ENCODE measurements around the gene TXNDC15.

TXNDC15 gene

DNA sequence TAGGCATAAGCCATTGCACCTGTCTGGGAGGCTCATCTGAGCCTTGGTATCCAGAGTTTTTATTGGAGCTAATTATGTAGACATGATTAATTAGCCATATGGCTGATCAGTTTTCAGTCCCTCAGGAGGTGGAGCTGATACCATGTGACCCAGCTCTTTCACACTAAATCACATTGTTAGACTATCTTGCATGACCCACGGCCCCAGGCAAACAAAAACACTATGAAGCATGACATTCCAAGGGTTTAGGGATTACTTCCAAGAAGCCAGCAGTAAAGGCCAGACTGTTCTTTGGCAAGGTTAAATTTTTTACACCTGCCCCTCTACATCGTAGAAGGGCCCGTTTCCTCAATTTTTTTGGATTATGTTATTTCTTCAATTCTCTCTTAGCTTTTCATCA lies 33.4 kb upstream of the TXNDC15 start:
- Histone ChIP-seq H2AFZ (ENCODE audit: low read depth, low read length) (no peak overlapping the region), H3K4me1 (ENCODE audit: low read length) (peaks cover 7% of the 10 kb centered on the region), H3K9me3 (ENCODE audit: insufficient read depth, low read length) (no peaks in the 10 kb centered on the region), H3K36me3 (replicated peaks; ENCODE audit: low read depth, low read length) (peaks cover 6% of the 10 kb centered on the region), H3K4me3 (ENCODE audit: low read length) (no peak overlapping the region), H3K79me2 (ENCODE audit: low read length) (peaks cover 5% of the 10 kb centered on the region; the same call in 1 of the 2 replicates), H3K27ac (ENCODE audit: low read length) (no peak overlapping the region), H3K27me3 (ENCODE audit: low read depth, low read length) (no peaks in the 10 kb centered on the region), H3K9ac (ENCODE audit: low read length) (no peak overlapping the region), H4K20me1 (ENCODE audit: insufficient read depth, low read length) (no peaks in the 10 kb centered on the region), H3K4me2 (ENCODE audit: low read length) (no peak overlapping the region)
- TF ChIP-seq EZH2phosphoT487 (IDR thresholded peaks at IDR 0.05; ENCODE audit: low read depth) (no peak), CTCF (IDR thresholded peaks at IDR 0.05; ENCODE audit: low read depth, low read length) (no peak)

GRCh38 chr5:134844252-134844651 lies 29.9 kb upstream of the TXNDC15 start:
- Histone ChIP-seq H2AFZ (ENCODE audit: low read depth, low read length) (no peak overlapping the region), H3K4me2 (ENCODE audit: low read length) (no peak overlapping the region), H3K36me3 (replicated peaks; ENCODE audit: low read depth, low read length) (peaks cover 4% of the 10 kb centered on the region), H3K4me1 (ENCODE audit: low read length) (peaks cover 12% of the 10 kb centered on the region), H3K9ac (ENCODE audit: low read length) (no peak overlapping the region), H3K79me2 (ENCODE audit: low read length) (peaks cover 37% of the 10 kb centered on the region), H3K27me3 (ENCODE audit: low read depth, low read length) (no peaks in the 10 kb centered on the region), H3K9me3 (ENCODE audit: insufficient read depth, low read length) (no peaks in the 10 kb centered on the region), H3K27ac (ENCODE audit: low read length) (no peak overlapping the region), H4K20me1 (ENCODE audit: insufficient read depth, low read length) (no peaks in the 10 kb centered on the region), H3K4me3 (ENCODE audit: low read length) (no peak overlapping the region)
- TF ChIP-seq CTCF (IDR thresholded peaks at IDR 0.05; ENCODE audit: low read depth, low read length) (no peak), EZH2phosphoT487 (IDR thresholded peaks at IDR 0.05; ENCODE audit: low read depth) (no peak)

- H3K4me2 ChIP-seq (ENCODE audit: low read length) = peak overlapping the region; percentile 80
- peaks cover 12% of the 10 kb centered on the region for H3K4me1 ChIP-seq (ENCODE audit: low read length)
- peak overlapping the region; percentile 76 for H3K27ac ChIP-seq (ENCODE audit: low read length)
- peak overlapping the region; percentile 78 for H3K9ac ChIP-seq (ENCODE audit: low read length)
- H3K36me3 ChIP-seq (replicated peaks; ENCODE audit: low read depth, low read length) = no peaks in the 10 kb centered on the region
- H3K27me3 ChIP-seq (ENCODE audit: low read depth, low read length) = no peaks in the 10 kb centered on the region
- H3K79me2 ChIP-seq (ENCODE audit: low read length) = peaks cover 49% of the 10 kb centered on the region
- peak overlapping the region; percentile 85 for H3K4me3 ChIP-seq (ENCODE audit: low read length)
- no peaks in the 10 kb centered on the region for H4K20me1 ChIP-seq (ENCODE audit: insufficient read depth, low read length)
- TF ChIP-seq EZH2phosphoT487 (IDR thresholded peaks at IDR 0.05; ENCODE audit: low read depth) = no peak
- no peak for TF ChIP-seq CTCF (IDR thresholded peaks at IDR 0.05; ENCODE audit: low read depth, low read length)
- no peaks in the 10 kb centered on the region for H3K9me3 ChIP-seq (ENCODE audit: insufficient read depth, low read length)
- peak overlapping the region; percentile 38; the same call in 1 of the 2 replicates for H2AFZ ChIP-seq (ENCODE audit: low read depth, low read length)
These were observed 28.8 kb upstream of the TXNDC15 start for GRCh38 chr5:134845335-134845851.

- H3K27ac ChIP-seq (ENCODE audit: low read length) = peak within 1 kb of the TSS; percentile 76
- no peaks in the 10 kb centered on the region for H3K36me3 ChIP-seq (replicated peaks; ENCODE audit: low read depth, low read length)
These were observed 28.1 kb upstream of the TXNDC15 start, which contains the start of gene C5orf24 for GRCh38 chr5:134845852-134846640. TSS of gene C5orf24 (plus strand) at chr5:134845968. CDS start at chr5:134854901, 8,933 bp downstream.

More at GRCh38 chr5:134845852-134846640, 28.1 kb upstream of the TXNDC15 start, which contains the start of gene C5orf24:
- Histone ChIP-seq H3K27me3 (ENCODE audit: low read depth, low read length) (no peaks in the 10 kb centered on the region), H3K9me3 (ENCODE audit: insufficient read depth, low read length) (no peaks in the 10 kb centered on the region), H3K4me3 (ENCODE audit: low read length) (peak within 1 kb of the TSS; percentile 85), H3K4me2 (ENCODE audit: low read length) (peak within 1 kb of the TSS; percentile 80), H3K9ac (ENCODE audit: low read length) (peak within 1 kb of the TSS; percentile 78), H4K20me1 (ENCODE audit: insufficient read depth, low read length) (no peaks in the 10 kb centered on the region), H3K4me1 (ENCODE audit: low read length) (peaks cover 12% of the 10 kb centered on the region), H2AFZ (ENCODE audit: low read depth, low read length) (peak within 1 kb of the TSS; percentile 38; the same call in 1 of the 2 replicates), H3K79me2 (ENCODE audit: low read length) (peaks cover 53% of the 10 kb centered on the region)
- no peak for TF ChIP-seq CTCF (IDR thresholded peaks at IDR 0.05; ENCODE audit: low read depth, low read length)
